Stimulated activated CD8-positive, alpha-beta memory T cell treated with anti-CD3 and anti-CD28 coated beads, Interleukin-7, amount 100 ng/mL, for 48 hours (primary cell): ENCODE measurements around the gene DHRS7B.
"Not testable (repeated sequence)": the region's sequence is repeated elsewhere in the genome, so short reads cannot be mapped to it uniquely, and the experiment has no call there.

ENCODE experiments used
- DNase-seq, 2 donors: peaks; one replicate each; pipeline ENCODE4 v3.0.0-alpha.2; 2020; ENCODE audit warnings: low read depth in 1 of 2; ENCODE audit errors: extremely low read depth in 1 of 2

DHRS7B gene

DNA sequence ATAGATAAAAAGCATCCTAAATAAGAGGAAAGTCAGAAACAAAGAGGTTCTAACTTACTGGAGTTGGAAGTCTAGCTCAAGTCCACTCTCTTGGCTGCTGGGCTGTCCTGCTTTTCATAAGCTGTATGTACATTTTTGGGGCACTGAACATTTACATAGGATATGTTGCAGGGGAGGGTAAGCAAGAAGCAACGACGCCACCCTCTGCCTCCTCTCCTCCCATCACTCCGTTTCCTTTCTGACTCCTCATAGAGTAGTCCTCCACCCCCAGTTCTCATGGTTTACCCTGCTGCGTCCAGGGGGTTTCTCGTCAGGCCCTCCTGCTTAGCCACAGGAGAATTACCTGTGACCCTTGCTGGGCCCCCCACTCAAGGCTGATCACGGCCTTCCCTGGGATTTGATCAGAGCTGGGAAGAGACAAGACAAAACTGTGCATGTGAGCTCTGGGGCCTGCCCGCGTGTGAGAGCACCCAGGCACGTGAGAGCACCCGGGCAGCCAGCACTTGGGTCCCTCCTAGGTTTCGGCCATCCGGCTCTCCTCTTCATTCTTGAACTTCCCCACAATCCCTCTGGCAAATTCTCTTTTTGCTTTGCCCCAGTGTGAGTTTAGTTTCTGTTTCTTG is 50.1 kb downstream of the DHRS7B start:
- no peak for DNase-seq

GRCh38 chr17:21177401-21177800 is 50.6 kb downstream of the DHRS7B start:
- no peak for DNase-seq

DNA sequence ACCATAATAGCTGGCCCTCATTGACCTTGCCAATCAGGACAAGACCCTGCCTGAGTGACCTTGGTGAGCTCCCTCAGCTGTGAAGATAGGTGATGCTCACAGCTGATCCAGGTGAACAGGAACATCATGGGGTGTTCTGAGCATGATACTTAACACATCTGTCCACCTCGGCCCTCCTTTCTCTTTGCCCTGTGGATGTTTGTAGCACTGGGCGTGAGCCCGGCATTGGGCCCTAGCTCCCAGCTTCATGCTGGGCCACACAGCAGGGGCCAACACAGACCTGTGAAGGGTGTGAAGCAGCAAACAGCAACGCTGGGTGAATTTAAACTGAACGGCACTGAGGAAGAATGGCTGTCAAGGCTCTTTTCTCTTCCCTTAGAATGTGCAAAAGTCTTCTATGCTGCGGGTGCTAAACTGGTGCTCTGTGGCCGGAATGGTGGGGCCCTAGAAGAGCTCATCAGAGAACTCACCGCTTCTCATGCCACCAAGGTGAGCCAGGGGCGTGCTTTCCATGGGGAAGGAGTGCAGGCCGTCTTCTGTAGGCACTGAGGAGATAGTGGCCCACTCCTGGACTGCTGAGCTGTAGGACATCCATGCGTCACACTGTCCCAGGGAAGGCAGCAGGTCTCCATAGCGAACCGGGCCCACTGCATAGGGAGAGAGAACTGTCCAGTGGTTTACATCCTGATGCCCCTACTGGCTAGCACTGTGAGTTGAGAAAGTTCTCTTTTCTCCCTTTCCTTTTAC is 51.3 kb downstream of the DHRS7B start:
- DNase-seq = no peak

DNA sequence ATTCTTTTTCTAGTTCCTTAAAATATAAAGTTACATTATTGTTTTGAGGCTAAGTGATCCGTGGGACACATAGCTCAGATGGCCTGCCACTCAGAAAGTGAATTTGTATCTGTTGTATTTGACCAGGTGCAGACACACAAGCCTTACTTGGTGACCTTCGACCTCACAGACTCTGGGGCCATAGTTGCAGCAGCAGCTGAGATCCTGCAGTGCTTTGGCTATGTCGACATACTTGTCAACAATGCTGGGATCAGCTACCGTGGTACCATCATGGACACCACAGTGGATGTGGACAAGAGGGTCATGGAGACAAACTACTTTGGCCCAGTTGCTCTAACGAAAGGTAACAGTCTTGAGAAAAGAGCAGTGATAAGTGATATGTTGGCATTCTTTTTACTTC is 56.7 kb downstream of the DHRS7B start:
- no peak for DNase-seq

GRCh38 chr17:21184570-21184969 is 57.8 kb downstream of the DHRS7B start:
- no peak for DNase-seq

DNA sequence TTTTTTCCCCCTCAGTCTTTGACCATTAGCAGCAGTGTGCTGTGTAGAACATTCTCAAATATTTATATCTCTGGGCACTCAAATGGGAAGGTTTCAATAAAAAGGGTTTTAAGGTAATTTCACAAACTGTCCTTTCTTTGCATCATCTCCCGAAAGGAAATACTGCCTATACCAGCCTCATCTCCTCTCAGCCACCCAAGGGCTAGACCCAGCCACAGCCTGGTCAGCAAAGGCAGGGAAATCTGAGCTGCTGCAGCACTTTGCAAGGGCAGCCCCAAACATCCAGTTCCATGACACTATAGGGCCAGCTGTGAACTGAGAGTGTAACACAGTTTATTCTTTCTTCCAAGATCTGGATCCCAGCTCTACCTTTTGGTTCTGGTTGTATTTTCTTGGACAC is 58.3 kb downstream of the DHRS7B start:
- DNase-seq = no peak

- DNase-seq = no peak
These were observed 59.8 kb downstream of the DHRS7B start for GRCh38 chr17:21186399-21187187.

DNA sequence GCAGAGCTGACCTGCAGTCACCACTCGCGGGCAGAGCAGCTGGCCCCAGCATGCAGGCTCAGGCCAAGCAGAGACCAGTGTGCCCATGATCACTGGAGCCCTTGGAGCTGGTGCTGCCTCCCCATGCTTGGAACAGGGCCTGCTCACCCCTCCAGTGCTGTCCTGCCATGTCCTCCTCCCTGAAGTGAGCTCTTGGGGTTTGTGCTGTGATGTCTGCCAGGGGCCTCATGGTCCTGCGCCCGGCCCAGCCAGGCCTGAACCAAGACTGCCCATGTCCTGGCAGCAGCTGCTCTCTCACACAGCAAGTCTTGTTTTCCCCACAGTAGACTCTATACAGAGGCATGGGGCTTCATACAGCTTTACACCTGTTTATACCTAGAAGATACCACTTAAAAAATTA is 62.6 kb downstream of the DHRS7B start:
- no peak for DNase-seq

GRCh38 chr17:21190078-21190477 is 63.3 kb downstream of the DHRS7B start:
- DNase-seq = no peak

GRCh38 chr17:21191698-21192097 is 64.9 kb downstream of the DHRS7B start:
- no peak for DNase-seq

DNA sequence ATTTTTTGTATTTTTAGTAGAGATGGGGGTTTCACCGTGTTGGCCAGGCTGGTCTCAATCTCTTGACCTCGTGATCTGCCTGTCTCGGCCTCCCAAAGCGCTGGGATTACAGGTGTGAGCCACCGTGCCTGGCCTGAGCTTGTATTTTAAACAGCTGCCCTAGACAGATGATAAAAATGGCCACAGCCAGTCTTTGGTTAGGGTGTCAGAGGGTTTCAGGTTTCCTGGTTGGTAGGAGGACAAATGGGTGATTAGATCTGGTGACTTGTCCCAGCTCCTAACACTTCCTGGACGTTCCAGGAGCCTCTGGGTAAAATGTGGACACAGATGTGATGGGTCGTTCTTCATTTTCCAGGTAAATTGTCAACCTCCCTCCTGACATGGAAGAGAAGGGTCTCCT is 65.7 kb downstream of the DHRS7B start:
- DNase-seq = not testable (repeated sequence)

DNA sequence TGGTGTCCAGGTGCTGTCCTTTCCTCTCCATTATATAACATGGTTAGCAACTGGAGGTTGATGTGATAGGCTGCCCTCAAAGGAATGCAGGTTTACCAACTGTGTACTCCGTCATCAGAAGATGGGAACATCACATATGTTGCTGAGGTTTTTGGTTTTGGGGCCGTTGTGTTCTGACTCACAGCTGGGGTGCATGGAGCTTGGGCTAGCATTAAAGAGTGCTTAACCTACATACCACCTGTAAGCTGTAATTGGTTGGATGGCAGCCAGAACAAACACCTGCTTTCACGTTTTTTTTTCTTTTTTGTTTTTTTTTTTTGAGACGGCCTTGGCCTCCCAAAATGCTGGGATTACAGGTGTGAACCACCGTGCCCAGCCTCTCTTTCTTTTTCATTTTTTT is 66.3 kb downstream of the DHRS7B start:
- DNase-seq = no peak

DNA sequence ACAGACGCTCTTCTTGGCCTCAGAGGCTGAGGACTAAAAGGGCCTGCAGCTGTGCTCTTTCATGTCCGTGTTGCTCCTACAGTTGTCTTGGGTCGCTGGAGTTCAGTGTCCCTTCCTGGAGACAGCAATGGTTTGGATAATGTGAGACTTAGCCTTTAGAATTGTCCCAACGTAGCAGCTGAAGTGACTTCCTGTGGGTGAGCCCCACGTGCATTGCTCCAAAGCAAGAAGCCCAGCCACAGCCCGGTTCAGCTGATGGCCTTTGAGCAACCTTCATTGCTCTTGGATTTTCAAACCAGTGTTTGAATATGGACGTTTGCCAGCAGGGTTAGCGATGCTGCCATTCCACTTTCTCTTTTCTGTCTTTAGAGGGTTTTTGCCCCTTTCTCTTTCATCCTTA is 67.5 kb downstream of the DHRS7B start:
- DNase-seq = no peak

GRCh38 chr17:21194703-21195102 is 67.9 kb downstream of the DHRS7B start:
- no peak for DNase-seq

GRCh38 chr17:21196126-21196525 is 69.4 kb downstream of the DHRS7B start:
- DNase-seq = no peak

- DNase-seq = no peak
These were observed 71.6 kb downstream of the DHRS7B start for GRCh38 chr17:21198411-21198810.

DNA sequence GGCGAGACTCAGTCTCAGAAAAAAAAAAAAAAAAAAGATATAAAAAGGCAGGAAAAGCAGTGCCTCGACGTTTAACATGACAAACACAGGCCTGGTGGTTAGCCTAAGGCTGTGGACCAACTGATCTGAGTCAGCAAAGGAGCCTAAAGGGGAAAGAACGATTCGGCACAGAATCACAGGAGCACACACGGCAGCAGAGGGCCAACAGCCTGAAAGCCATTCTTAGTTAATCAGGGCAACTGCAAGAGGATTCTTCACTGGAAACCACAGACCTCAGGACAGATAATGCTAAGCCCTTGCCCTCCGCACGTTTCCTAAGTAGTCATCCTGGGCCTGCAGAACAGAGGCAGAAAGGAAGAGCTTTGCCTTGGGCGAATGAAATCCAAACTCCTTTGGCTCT is 72.5 kb downstream of the DHRS7B start:
- DNase-seq = no peak

- no peak for DNase-seq
These were observed 73.1 kb downstream of the DHRS7B start for GRCh38 chr17:21199856-21200255.

DNA sequence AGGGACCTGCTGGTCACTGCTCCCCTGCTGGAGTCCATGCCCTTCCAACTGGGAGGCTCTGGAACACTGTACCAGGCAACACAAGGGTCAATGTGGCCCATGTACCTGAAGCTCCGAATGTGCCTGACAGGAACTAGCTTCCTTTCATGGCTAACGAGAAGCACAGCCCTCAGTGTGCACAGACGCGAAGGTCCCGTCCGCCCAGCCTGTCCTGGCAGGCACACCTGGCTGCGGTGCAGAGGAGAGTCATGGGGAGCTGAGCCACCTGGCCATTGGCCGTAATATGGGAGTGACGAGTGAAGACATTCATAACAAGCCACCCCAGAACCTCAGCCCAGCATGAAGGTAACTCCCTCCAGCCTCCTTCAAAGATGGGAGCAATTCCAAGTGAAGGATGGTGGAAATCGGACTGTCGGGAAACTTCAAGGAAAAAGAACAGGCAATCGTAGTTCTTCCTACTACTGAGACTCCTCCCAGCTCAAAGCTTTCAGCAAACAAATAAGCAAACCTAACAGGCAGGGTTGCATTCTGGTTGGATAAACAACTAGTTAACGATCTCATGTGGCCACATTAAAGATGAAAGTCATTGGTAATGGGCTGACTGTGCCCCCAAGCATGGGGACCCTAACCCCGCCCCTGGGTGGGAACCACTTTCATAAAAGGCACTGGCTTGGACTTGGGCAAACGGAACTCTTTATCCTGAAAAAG is 74.0 kb downstream of the DHRS7B start:
- no peak for DNase-seq

- DNase-seq = no peak
These were observed 74.5 kb downstream of the DHRS7B start for GRCh38 chr17:21201298-21201595.

- no peak for DNase-seq
These were observed 75.1 kb downstream of the DHRS7B start for GRCh38 chr17:21201874-21202273.

GRCh38 chr17:21202512-21202911 is 75.7 kb downstream of the DHRS7B start:
- DNase-seq = no peak
